ENCODE measurements around the gene TSPAN9.

DNA sequence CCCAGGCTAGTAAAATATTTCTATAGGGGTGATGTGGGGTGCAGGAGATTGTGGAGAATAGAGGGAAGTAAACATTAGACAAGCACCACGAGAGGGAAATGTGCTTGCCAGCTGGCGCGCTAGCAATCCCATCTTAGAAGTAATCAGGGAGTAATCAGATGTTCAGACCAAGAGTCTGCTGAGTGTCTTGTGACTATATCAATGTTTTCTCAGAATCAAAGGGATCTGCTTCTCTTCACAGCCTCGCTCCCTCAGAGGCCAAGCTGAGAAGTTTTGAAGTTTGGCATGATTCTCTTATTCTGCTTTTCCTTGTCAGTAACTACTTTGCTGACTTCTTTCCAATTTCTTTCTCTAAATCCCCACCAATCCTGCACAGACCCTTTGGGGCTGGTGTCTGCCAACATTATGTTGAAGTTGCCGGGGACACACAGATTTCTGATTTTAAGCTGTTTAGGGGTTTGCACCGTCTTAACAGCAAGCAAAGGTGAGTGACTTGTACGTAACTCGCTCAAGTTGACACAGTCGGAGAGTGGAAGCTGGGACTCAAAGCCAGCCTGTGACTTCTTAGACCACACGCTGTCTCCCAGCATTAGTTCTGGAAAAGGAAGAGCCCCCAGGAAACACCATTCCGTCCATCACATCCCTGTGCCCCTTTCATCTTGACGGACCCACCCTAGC lies 22.0 kb upstream of the TSPAN9 start:
- TF ChIP-seq GATA3 (IDR thresholded peaks at IDR 0.05; ENCODE audit: low read depth, low read length), result no peak
- TF ChIP-seq GATA2 (IDR thresholded peaks at IDR 0.05; ENCODE audit: low read depth, low read length), result no peak

All from SH-SY5Y (cell line).